ENCODE results near the gene CCDC116.

GRCh38 chr22:21642584-21643448 is 10.3 kb downstream of the CCDC116 start:
- TF ChIP-seq POLR2AphosphoS5 (IDR thresholded peaks at IDR 0.05) = no peak
- peak in 1 of 2 donors; percentile 22 for TF ChIP-seq CTCF (IDR thresholded peaks at IDR 0.05)
